Endothelial cell of umbilical vein (primary cell): ENCODE measurements around the gene RRP8. TPM values are rescaled to one million over a fixed set of nuclear protein-coding genes. Genes with fewer than 3 reads are reported as not detected.

Experiments
- BruUV-seq: library from RNA; stranded (reverse); fragments of 400-500 nt; replicated peaks from 2 replicates; lab custom pipeline; 2021; lab: Mats Ljungman, UMichigan
- CTCF ChIA-PET: fragments of 300-600, 350-600 bp; sonication (Branson Sonifier 250); formaldehyde crosslinking; loops from one replicate; lab custom pipeline; 2021; ENCODE audit warnings: antibody characterized with exemption, inconsistent platforms; lab: Charles Lee
- POLR2A ChIA-PET: fragments of 300-600, 350-600 bp; sonication (Branson Sonifier 250); formaldehyde crosslinking; loops from one replicate; lab custom pipeline; 2021; ENCODE audit warnings: antibody characterized with exemption, inconsistent platforms; lab: Charles Lee
- DNase-seq: peaks from one replicate; pipeline ENCODE4 v3.0.0-alpha.2; 2011; ENCODE audit warnings: low read depth, low spot score
- FAIRE-seq: peaks from 2 replicates; lab custom pipeline; 2011; peaks lifted over from hg19 to GRCh38; lab: Jason Lieb, UNC
- H2AFZ ChIP-seq: 2 replicates; pipeline ENCODE4 v1.6.0; 2012; ENCODE audit warnings: low read depth, low read length, control low read depth, inconsistent platforms
- H3K27ac ChIP-seq: 2 replicates; pipeline ENCODE4 v1.5.1; 2011; ENCODE audit warnings: low read depth, mild to moderate bottlenecking, control low read depth, low read length, moderate library complexity; ENCODE audit not compliant: insufficient read depth
- H3K27me3 ChIP-seq, 2 experiments: 2 replicates each; pipeline versions ENCODE4 v1.6.0 to v1.6.1; 2011; ENCODE audit warnings: low read length in 2 of 2, mixed read lengths in 1 of 2; ENCODE audit not compliant: control insufficient read depth in 2 of 2, insufficient read depth in 2 of 2
- H3K36me3 ChIP-seq, 2 experiments: 2 replicates in 1 of 2; 3 replicates in 1 of 2; pipeline ENCODE4 v1.5.1; 2011; ENCODE audit warnings: low read length in 2 of 2, mild to moderate bottlenecking in 1 of 2, moderate library complexity in 1 of 2; ENCODE audit not compliant: control insufficient read depth in 2 of 2, insufficient read depth in 2 of 2; ENCODE audit errors: extremely low read depth in 1 of 2
- H3K4me1 ChIP-seq: 3 replicates; pipeline ENCODE4 v1.5.1; 2011; ENCODE audit warnings: mild to moderate bottlenecking, low read length; ENCODE audit not compliant: control insufficient read depth, insufficient read depth; ENCODE audit errors: extremely low read depth
- H3K4me2 ChIP-seq: 2 replicates; pipeline ENCODE4 v1.6.1; 2011; ENCODE audit warnings: low read length, control low read depth, mixed read lengths; ENCODE audit not compliant: insufficient read depth
- H3K4me3 ChIP-seq, 3 experiments: fragments of 200-600 bp in 1 of 3; sonication (generic), shearing (Covaris generic) in 1 of 3; replicated peaks in 1 of 3; 2 replicates each; pipeline ENCODE4 v1.5.1; 2011 to 2016; ENCODE audit warnings: control low read depth in 3 of 3, low read length in 3 of 3, mild to moderate bottlenecking in 2 of 3, inconsistent platforms in 1 of 3, low read depth in 1 of 3, moderate library complexity in 1 of 3; ENCODE audit not compliant: insufficient read depth in 1 of 3
- H3K79me2 ChIP-seq: 2 replicates; pipeline ENCODE4 v1.6.0; 2012; ENCODE audit warnings: low read length, inconsistent platforms; ENCODE audit not compliant: control insufficient read depth, insufficient read depth
- H3K9ac ChIP-seq: replicated peaks from 2 replicates; pipeline ENCODE3; 2011; ENCODE audit warnings: low read length, control low read depth; ENCODE audit not compliant: insufficient read depth; ENCODE audit errors: extremely low read depth
- H3K9me1 ChIP-seq: replicated peaks from 3 replicates; pipeline ENCODE4 v1.6.0; 2011; ENCODE audit warnings: mild to moderate bottlenecking, low read length; ENCODE audit not compliant: control insufficient read depth, insufficient read depth; ENCODE audit errors: extremely low read depth
- H3K9me3 ChIP-seq: replicated peaks from 2 replicates; pipeline ENCODE4 v1.5.1; 2012; ENCODE audit warnings: low read length, inconsistent platforms; ENCODE audit not compliant: control insufficient read depth, insufficient read depth
- H4K20me1 ChIP-seq: replicated peaks from 2 replicates; pipeline ENCODE3; 2011; ENCODE audit warnings: mild to moderate bottlenecking, low read length; ENCODE audit not compliant: control insufficient read depth, insufficient read depth; ENCODE audit errors: extremely low read depth
- EZH2 ChIP-seq: IDR thresholded peaks from 2 replicates; pipeline ENCODE4 v1.6.1; 2012; ENCODE audit warnings: borderline replicate concordance, low read depth, mild to moderate bottlenecking, moderate library complexity, low read length, inconsistent platforms; ENCODE audit not compliant: severe bottlenecking
- FOS ChIP-seq: IDR thresholded peaks from 2 replicates; pipeline ENCODE4 v1.6.1; 2011; ENCODE audit warnings: mild to moderate bottlenecking, low read length, moderate library complexity, borderline replicate concordance; ENCODE audit not compliant: insufficient read depth
- GATA2 ChIP-seq: IDR thresholded peaks from 2 replicates; pipeline ENCODE4 v1.7.0; 2011; ENCODE audit warnings: low read depth, mild to moderate bottlenecking, moderate library complexity, mixed read lengths, low read length; ENCODE audit not compliant: insufficient read length, insufficient read depth
- JUN ChIP-seq: IDR thresholded peaks from 2 replicates; pipeline ENCODE4 v1.6.1; 2011; ENCODE audit warnings: borderline replicate concordance, low read depth; ENCODE audit not compliant: insufficient read length, insufficient read depth
- MYC ChIP-seq: IDR thresholded peaks from one replicate; pipeline ENCODE4 v1.6.1; 2011; ENCODE audit warnings: mild to moderate bottlenecking, low read depth, low read length
- POLR2A ChIP-seq: IDR thresholded peaks from 2 replicates; pipeline ENCODE4 v1.6.1; 2012; ENCODE audit warnings: low read depth, mild to moderate bottlenecking, control low read depth, low read length
- POLR2AphosphoS5 ChIP-seq: IDR thresholded peaks from 2 replicates; pipeline ENCODE4 v1.6.1; 2012; ENCODE audit warnings: low read depth, mild to moderate bottlenecking, control low read depth, low read length, moderate library complexity; ENCODE audit not compliant: insufficient read depth
- dilution Hi-C: fragments of 300-500 bp; cut with MboI; formaldehyde crosslinking; loops from one replicate; pipeline ENCODE4 v1.15.0; 2019; ENCODE audit warnings: low sequenced_read_pairs; ENCODE audit not compliant: extremely low pct_ligation_motif_present
- intact Hi-C: fragments of 100-400 bp; cut with micrococcal nuclease; formaldehyde crosslinking; loops from one replicate; pipeline ENCODE4 v1.10.0; 2022
- polyA plus RNA-seq, 4 experiments: library from polyadenylated mRNA; depleted of rRNA in 3 of 4; stranded (reverse) in 3 of 4; unstranded in 1 of 4; fragments of >200 nt; gene quantifications; 2 replicates each; pipeline versions ENCODE4 v1.2.1 to v1.2.3, GENCODE V29; 2011 to 2012; ENCODE audit warnings: missing spikeins in 1 of 4
- total RNA-seq: library from RNA; stranded (reverse); gene quantifications from 2 replicates; pipeline ENCODE4 v1.2.3, GENCODE V29; 2021
- TF ChIP-seq, protein P1 (sequence below), 2 donors: IDR thresholded peaks; 1 replicate in 1 of 2; 2 replicates in 1 of 2; pipeline ENCODE4 v1.5.1; 2011; ENCODE audit warnings: low read length in 2 of 2, mild to moderate bottlenecking in 2 of 2, moderate library complexity in 2 of 2, control low read depth in 1 of 2, inconsistent platforms in 1 of 2, low read depth in 1 of 2; ENCODE audit not compliant: insufficient read depth in 1 of 2; ENCODE audit errors: extremely low read depth in 1 of 2
- TF ChIP-seq, protein P2 (sequence below): IDR thresholded peaks from 2 replicates; pipeline ENCODE4 v1.6.1; 2011; ENCODE audit not compliant: insufficient read depth, insufficient read length

The RRP8 gene
- total and polyA plus RNA-seq, 2 donors (not counting 3 experiments of a cell fraction or from before 2014, with no cell fraction given), result 6.4 to 19.4 TPM

DNA sequence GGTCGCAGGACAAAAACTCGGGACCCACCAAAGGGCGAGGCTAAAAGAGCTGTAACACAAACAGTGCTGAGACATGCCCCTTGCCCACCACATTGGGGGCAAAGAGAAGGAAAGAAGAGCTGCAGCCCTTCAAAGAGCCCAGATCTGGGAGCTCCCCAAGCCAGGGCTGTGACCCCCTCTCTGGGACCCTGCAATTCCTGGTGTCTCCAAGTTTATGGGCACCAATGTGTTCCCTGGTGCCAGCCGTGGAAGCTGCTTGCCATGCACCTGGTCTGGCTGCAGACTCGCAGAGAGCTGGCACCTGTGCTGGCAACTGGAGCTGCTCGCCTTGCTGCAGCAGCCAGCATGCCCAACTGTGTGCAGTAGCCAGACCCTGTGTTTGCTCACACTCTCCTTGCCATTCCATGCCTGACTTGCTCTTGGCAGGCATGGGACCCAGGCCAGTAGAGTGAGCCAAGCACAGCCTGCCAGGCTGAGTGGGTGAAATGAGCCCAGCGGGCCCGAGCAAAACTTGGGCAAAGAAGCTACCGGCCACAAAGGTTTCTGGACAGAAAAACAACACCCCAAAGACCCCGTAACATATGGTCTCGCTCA is 16.0 kb downstream of the RRP8 start:
- H3K4me1 ChIP-seq, result no peaks in the 10 kb centered on the region
- H3K27ac ChIP-seq, result no peak overlapping the region
- FAIRE-seq (no peak), DNase-seq (no peak)
- H4K20me1 ChIP-seq, result no peaks in the 10 kb centered on the region
- BruUV-seq, result no TSS peak
- H3K9me3 ChIP-seq, result no peaks in the 10 kb centered on the region
- intact Hi-C loops, result no loop called here
- no peak overlapping the region for H3K4me2 ChIP-seq
- ChIA-PET POLR2A (no interaction called here), CTCF (interaction anchor here (0.8 to 1.4 kb wide), 4 partner anchors 8 to 17 kb away, joined by 3 to 4 read pairs (median 4); no protein-coding TSS in a partner anchor)
- no peak overlapping the region for H2AFZ ChIP-seq
- H3K9ac ChIP-seq, result no peak overlapping the region
- no peaks in the 10 kb centered on the region for H3K36me3 ChIP-seq
- H3K4me3 ChIP-seq, result no peak overlapping the region
- H3K27me3 ChIP-seq, result no peaks in the 10 kb centered on the region
- H3K9me1 ChIP-seq, result no peaks in the 10 kb centered on the region
- no peaks in the 10 kb centered on the region for H3K79me2 ChIP-seq
- dilution Hi-C loops, result no loop called here
- TF ChIP-seq, protein P1, sequence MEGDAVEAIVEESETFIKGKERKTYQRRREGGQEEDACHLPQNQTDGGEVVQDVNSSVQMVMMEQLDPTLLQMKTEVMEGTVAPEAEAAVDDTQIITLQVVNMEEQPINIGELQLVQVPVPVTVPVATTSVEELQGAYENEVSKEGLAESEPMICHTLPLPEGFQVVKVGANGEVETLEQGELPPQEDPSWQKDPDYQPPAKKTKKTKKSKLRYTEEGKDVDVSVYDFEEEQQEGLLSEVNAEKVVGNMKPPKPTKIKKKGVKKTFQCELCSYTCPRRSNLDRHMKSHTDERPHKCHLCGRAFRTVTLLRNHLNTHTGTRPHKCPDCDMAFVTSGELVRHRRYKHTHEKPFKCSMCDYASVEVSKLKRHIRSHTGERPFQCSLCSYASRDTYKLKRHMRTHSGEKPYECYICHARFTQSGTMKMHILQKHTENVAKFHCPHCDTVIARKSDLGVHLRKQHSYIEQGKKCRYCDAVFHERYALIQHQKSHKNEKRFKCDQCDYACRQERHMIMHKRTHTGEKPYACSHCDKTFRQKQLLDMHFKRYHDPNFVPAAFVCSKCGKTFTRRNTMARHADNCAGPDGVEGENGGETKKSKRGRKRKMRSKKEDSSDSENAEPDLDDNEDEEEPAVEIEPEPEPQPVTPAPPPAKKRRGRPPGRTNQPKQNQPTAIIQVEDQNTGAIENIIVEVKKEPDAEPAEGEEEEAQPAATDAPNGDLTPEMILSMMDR (IDR thresholded peaks at IDR 0.05; ENCODE audit: extremely low read depth in 1 of 2, insufficient read depth in 1 of 2, low read depth in 1 of 2, low read length in 2 of 2), result no peak
- TF ChIP-seq EZH2 (no peak), POLR2AphosphoS5 (no peak), MYC (no peak), JUN (no peak), FOS (no peak), POLR2A (no peak), GATA2 (no peak)
- TF ChIP-seq, protein P2, sequence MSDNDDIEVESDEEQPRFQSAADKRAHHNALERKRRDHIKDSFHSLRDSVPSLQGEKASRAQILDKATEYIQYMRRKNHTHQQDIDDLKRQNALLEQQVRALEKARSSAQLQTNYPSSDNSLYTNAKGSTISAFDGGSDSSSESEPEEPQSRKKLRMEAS, result no peak
